Vagina (tissue), 2 donors: ENCODE data around the gene RFX1.

Source experiments
- CTCF ChIP-seq, 3 experiments: fragments of 450-650 bp in 2 of 3; fragments of 200-600 bp in 1 of 3; sonication (generic) in 1 of 3; IDR thresholded peaks; one replicate each; pipeline ENCODE4 v1.5.1; 2017 to 2019; ENCODE audit warnings: antibody characterized with exemption in 3 of 3, mild to moderate bottlenecking in 2 of 3, moderate library complexity in 2 of 3
- POLR2A ChIP-seq, 2 donors: fragments of 450-650 bp; IDR thresholded peaks; one replicate each; pipeline ENCODE4 v1.6.1; 2017; ENCODE audit warnings: antibody characterized with exemption in 2 of 2, mild to moderate bottlenecking in 2 of 2, moderate library complexity in 2 of 2
- POLR2AphosphoS5 ChIP-seq, 2 donors: sonication (generic); formaldehyde crosslinking; IDR thresholded peaks; one replicate each; pipeline ENCODE4 v1.9.0; 2017; ENCODE audit warnings: antibody characterized with exemption in 2 of 2, mild to moderate bottlenecking in 2 of 2, low read depth in 1 of 2; ENCODE audit not compliant: insufficient read depth in 1 of 2

DNA sequence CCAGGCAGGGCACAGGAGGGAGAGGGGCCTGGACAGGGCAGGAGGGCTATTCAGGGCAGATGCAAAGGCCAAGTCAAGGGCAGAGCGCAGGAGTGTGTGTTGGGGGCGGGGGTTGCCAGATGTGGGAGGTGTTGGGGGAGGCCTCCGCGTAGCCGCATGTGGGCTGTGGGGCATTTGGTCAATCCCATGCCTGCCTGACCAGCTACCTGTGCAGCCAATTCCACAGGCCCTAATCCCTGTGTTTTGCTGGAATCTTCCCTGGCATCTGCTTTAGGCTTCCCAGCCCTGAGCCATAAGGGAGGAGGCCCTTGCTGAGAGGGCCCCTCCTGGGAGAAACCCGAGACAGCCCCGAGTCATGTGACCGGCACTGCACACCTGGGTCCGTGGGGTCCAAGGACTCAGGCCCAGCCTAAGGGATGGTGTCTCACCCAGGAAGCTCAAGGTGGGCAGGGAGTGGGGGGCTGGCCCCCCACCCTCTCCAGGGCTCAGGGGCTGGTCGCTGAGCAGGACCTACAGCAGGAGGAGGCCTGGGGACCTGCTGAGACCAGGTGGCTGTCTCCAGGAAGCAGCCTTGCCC, 20.3 kb downstream of the RFX1 start:
- no peak for TF ChIP-seq CTCF (IDR thresholded peaks at IDR 0.05)
- TF ChIP-seq POLR2AphosphoS5 (IDR thresholded peaks at IDR 0.05; ENCODE audit: insufficient read depth in 1 of 2, low read depth in 1 of 2): no peak
- TF ChIP-seq POLR2A (IDR thresholded peaks at IDR 0.05): no peak
